Measurements from ENCODE around the gene MGAT5B. TPM values are rescaled to one million over a fixed set of nuclear protein-coding genes. Genes with fewer than 3 reads are reported as not detected.

The MGAT5B gene
- total and polyA plus RNA-seq, 9 of the 15 experiments (the other 6 are each of a cell fraction or from before 2014, with no cell fraction given), result 0.09 to 0.43 (median 0.18) TPM; not detected in 4

- Histone ChIP-seq H4K20me1 (replicated peaks; ENCODE audit: control insufficient read depth, insufficient read depth, low read length) (peaks cover 5% of the 10 kb centered on the region), H3K9ac (ENCODE audit: insufficient read depth in 1 of 2, low read depth in 2 of 2, low read length in 2 of 2) (no peak overlapping the region), H3K36me3 (ENCODE audit: control insufficient read depth, insufficient read depth, low read length) (no peaks in the 10 kb centered on the region), H3K27me3 (ENCODE audit: control insufficient read depth in 2 of 2, insufficient read depth in 2 of 2, low read length in 2 of 2) (peaks cover 15 to 58% of the 10 kb centered on the region in 2 experiments), H3K9me1 (ENCODE audit: control insufficient read depth, insufficient read depth, low read length) (no peaks in the 10 kb centered on the region), H3K9me3 (replicated peaks; ENCODE audit: control insufficient read depth, insufficient read depth, low read depth, low read length) (no peaks in the 10 kb centered on the region), H3K4me2 (ENCODE audit: insufficient read depth, low read length) (no peak overlapping the region), H3K4me1 (replicated peaks in 1 of 2; ENCODE audit: control insufficient read depth in 2 of 2, insufficient read depth in 2 of 2, low read length in 2 of 2) (peaks cover 0 to 9% of the 10 kb centered on the region in 2 experiments; a peak in 1 of 5 replicates), H2AFZ (ENCODE audit: low read depth, low read length) (no peak overlapping the region), H3K27ac (ENCODE audit: extremely low read depth, low read depth, low read length) (no peak overlapping the region), H3K79me2 (ENCODE audit: control insufficient read depth, insufficient read depth, low read length) (no peaks in the 10 kb centered on the region), H3K4me3 (no peak overlapping the region)
- DNase-seq (ENCODE audit: extremely low read depth in 1 of 4, low spot score in 3 of 4) (no peak), ATAC-seq (no peak), FAIRE-seq (no peak)
- in situ Hi-C loops (cut with MboI) (no loop called here), intact Hi-C loops (cut with micrococcal nuclease) (loop anchor here (10.0 kb wide), 1 partner anchor 84 kb away; the partner anchor contains the start of gene MGAT5B)
- ChIA-PET POLR2A (no interaction called here), CTCF (ENCODE audit: low intra/inter-chr PET ratio) (no interaction called here)
- 18% methylated on average over 9 of the region's 10 CpGs for WGBS (ENCODE audit: insufficient coverage, low coverage, missing lambda C conversion rate)
- TF ChIP-seq NFYB (IDR thresholded peaks at IDR 0.05; ENCODE audit: extremely low read depth, insufficient read length) (no peak), COPS2 (conservative IDR thresholded peaks at IDR 0.05) (no peak), ZNF316 (IDR thresholded peaks at IDR 0.05) (no peak), ZNF174 (CRISPR knock-in tag; IDR thresholded peaks at IDR 0.05) (no peak), CHD4 (IDR thresholded peaks at IDR 0.05; ENCODE audit: insufficient read depth, insufficient replicate concordance, low read depth, low read length, poor library complexity, severe bottlenecking) (no peak), DDX20 (tag; IDR thresholded peaks at IDR 0.05; ENCODE audit: low read depth) (no peak)
- no TSS peak for BruUV-seq (replicated peaks)
These were observed 80.1 kb downstream of the MGAT5B start for GRCh38 chr17:76948301-76948700.
